GM12878 (cell line): ENCODE results near the gene SRCIN1. TPM values are rescaled to one million over a fixed set of nuclear protein-coding genes. Genes with fewer than 3 reads are reported as not detected.
"Not testable (repeated sequence)": the region's sequence is repeated elsewhere in the genome, so short reads cannot be mapped to it uniquely, and the experiment has no call there.

ENCODE experiments used
- ATAC-seq: fragments of 200-7000 bp; cut with Tn5 transposase; 3 replicates; pipeline ENCODE4 v1.9.1; 2020; ENCODE audit warnings: mild to moderate bottlenecking, moderate library complexity
- BruUV-seq: library from RNA; stranded (reverse); fragments of 400-500 nt; replicated peaks from 2 replicates; lab custom pipeline; 2021; lab: Mats Ljungman, UMichigan
- CTCF ChIA-PET: fragments of 300-600 bp; sonication (Branson Sonifier 250); formaldehyde crosslinking; extraction: SDS; loops from one replicate; lab custom pipeline; 2021; ENCODE audit warnings: inconsistent platforms; lab: Yijun Ruan, JAX
- POLR2A ChIA-PET: fragments of 350-600 bp; formaldehyde crosslinking; extraction: SDS; loops from one replicate; lab custom pipeline; 2021; ENCODE audit warnings: inconsistent platforms; lab: Charles Lee
- RAD21 ChIA-PET: fragments of 300-600 bp; sonication (Branson Sonifier 250); formaldehyde crosslinking; loops from one replicate; lab custom pipeline; 2023; ENCODE audit warnings: antibody characterized with exemption; ENCODE audit not compliant: unreplicated experiment; lab: Charles Lee
- SMC1A ChIA-PET: fragments of 300-600 bp; sonication (Branson Sonifier 250); formaldehyde crosslinking; loops from one replicate; lab custom pipeline; 2023; ENCODE audit not compliant: unreplicated experiment, uncharacterized antibody; lab: Charles Lee
- DNase-seq: peaks from one replicate; pipeline ENCODE4 v3.0.0-alpha.2; 2011; ENCODE audit warnings: low read depth, low spot score
- FAIRE-seq: peaks from 3 replicates; lab custom pipeline; 2011; peaks lifted over from hg19 to GRCh38; lab: Jason Lieb, UNC
- H2AFZ ChIP-seq: 2 replicates; pipeline ENCODE4 v1.6.0; 2011; ENCODE audit warnings: low read depth, low read length, control low read depth; ENCODE audit not compliant: control insufficient read depth
- H3K27ac ChIP-seq: 2 replicates; pipeline ENCODE4 v1.5.1; 2011; ENCODE audit warnings: control low read depth; ENCODE audit not compliant: control insufficient read depth, insufficient read depth
- H3K27me3 ChIP-seq, 2 experiments: replicated peaks in 1 of 2; 2 replicates each; pipeline versions ENCODE4 v1.6.0 to v1.6.1; 2011; ENCODE audit warnings: low read length in 1 of 2; ENCODE audit not compliant: control insufficient read depth in 2 of 2, insufficient read depth in 2 of 2
- H3K36me3 ChIP-seq, 2 experiments: 2 replicates each; pipeline ENCODE4 v1.5.1; 2011; ENCODE audit warnings: low read length in 1 of 2; ENCODE audit not compliant: control insufficient read depth in 2 of 2, insufficient read depth in 2 of 2
- H3K4me1 ChIP-seq: 2 replicates; pipeline ENCODE4 v1.6.1; 2011; ENCODE audit warnings: mild to moderate bottlenecking, low read length, moderate library complexity, mixed read lengths; ENCODE audit not compliant: control insufficient read depth, insufficient read depth
- H3K4me2 ChIP-seq: 2 replicates; pipeline ENCODE4 v1.6.0; 2011; ENCODE audit warnings: control low read depth; ENCODE audit not compliant: control insufficient read depth, insufficient read depth
- H3K4me3 ChIP-seq: fragments of 200-600 bp; sonication (generic); 2 replicates; pipeline ENCODE4 v1.5.1; 2016
- H3K79me2 ChIP-seq: 2 replicates; pipeline ENCODE4 v1.6.0; 2011; ENCODE audit warnings: low read length; ENCODE audit not compliant: control insufficient read depth, insufficient read depth
- H3K9ac ChIP-seq: 2 replicates; pipeline ENCODE4 v1.8.0; 2011; ENCODE audit warnings: low read length, control low read depth, mixed read lengths; ENCODE audit not compliant: control insufficient read depth, insufficient read depth
- H3K9me3 ChIP-seq: replicated peaks from 3 replicates; pipeline ENCODE4 v1.5.1; 2011; ENCODE audit warnings: mild to moderate bottlenecking, low read length; ENCODE audit not compliant: control insufficient read depth, insufficient read depth
- H4K20me1 ChIP-seq: 2 replicates; pipeline ENCODE4 v1.6.0; 2011; ENCODE audit not compliant: control insufficient read depth, insufficient read depth
- POU2F2 ChIP-seq: IDR thresholded peaks from 3 replicates; pipeline ENCODE4 v1.6.1; 2011; ENCODE audit warnings: low read depth, mild to moderate bottlenecking, low read length, borderline replicate concordance
- USF2 ChIP-seq: IDR thresholded peaks from 2 replicates; pipeline ENCODE4 v1.6.1; 2011; ENCODE audit warnings: low read depth, low read length, improper control_type of control experiment, borderline replicate concordance
- WGBS: methylation state at CpG from one replicate; pipeline ENCODE4 v1.1.6; 2016; ENCODE audit warnings: low lambda C conversion rate; ENCODE audit not compliant: insufficient replicate concordance, insufficient coverage; ENCODE audit errors: missing lambda C conversion rate; 5-methylcytosine and 5-hydroxymethylcytosine counted together
- in situ Hi-C: fragments of 300-500 bp; cut with MboI; formaldehyde crosslinking; loops from 9 replicates; pipeline ENCODE4 v1.14.3; 2018; ENCODE audit warnings: mixed read lengths
- intact Hi-C: fragments of 100-400 bp; cut with micrococcal nuclease; formaldehyde crosslinking; loops from one replicate; pipeline ENCODE4 v1.14.2; 2022; ENCODE audit not compliant: unreplicated experiment
- polyA plus RNA-seq, 11 experiments: library from polyadenylated mRNA; depleted of rRNA in 4 of 11; unstranded in 6 of 11; stranded (reverse) in 5 of 11; fragments of >200 nt; fragmentation: Nextera tagmentation in 4 of 11; fragmentation: Illumina TruSeq in 1 of 11; extraction: Ambion mirVana in 4 of 11; extraction: Trizol in 1 of 11; gene quantifications; 1 replicate in 1 of 11; 2 replicates in 10 of 11; pipeline versions ENCODE4 v1.2.1 to v1.2.3, GENCODE V29; 2011 to 2016; ENCODE audit warnings: inconsistent platforms in 2 of 11, missing spikeins in 2 of 11, low read depth in 1 of 11
- total RNA-seq, 4 experiments: library from RNA; depleted of rRNA in 3 of 4; stranded (reverse); fragments of >200 nt in 3 of 4; fragmentation: Illumina TruSeq in 1 of 4; extraction: Trizol in 1 of 4; gene quantifications; 2 replicates each; pipeline versions ENCODE4 v1.2.1 to v1.2.3, GENCODE V29; 2013 to 2021

Gene SRCIN1
- total and polyA plus RNA-seq, 10 of the 15 experiments (the other 5 are each of a cell fraction or from before 2014, with no cell fraction given): under 0.01 to 0.74 (median 0.20) TPM; not detected in 3

- peak overlapping the region; percentile 41; the same call in 1 of the 2 replicates for H3K9ac ChIP-seq
- ChIA-PET CTCF (interaction anchor here (0.7 to 7.0 kb wide), 11 partner anchors 10 to 168 kb away, joined by 3 to 63 read pairs (median 5); partner anchors contain the start of gene SRCIN1), POLR2A (interaction anchor here (0.6 to 2.9 kb wide), 7 partner anchors 10 to 397 kb away, joined by 3 to 19 read pairs (median 3); no protein-coding TSS in a partner anchor), RAD21 (interaction anchor here (0.9 to 3.7 kb wide), 13 partner anchors 10 to 95 kb away, joined by 3 to 28 read pairs (median 5); no protein-coding TSS in a partner anchor), SMC1A (interaction anchor here (0.7 to 3.2 kb wide), 11 partner anchors 10 to 94 kb away, joined by 3 to 29 read pairs (median 7); no protein-coding TSS in a partner anchor)
- H2AFZ ChIP-seq: peak overlapping the region; percentile 13
- no TSS peak for BruUV-seq
- no peak overlapping the region for H3K4me3 ChIP-seq
- 100% methylated on average over 1 of the region's 1 CpG for WGBS
- no peak for FAIRE-seq
- in situ Hi-C loops: no loop called here
- H3K79me2 ChIP-seq: no peaks in the 10 kb centered on the region
- TF ChIP-seq POU2F2: peak; percentile 65; the same call in 1 of the 3 replicates
- no peak for TF ChIP-seq USF2
- H3K4me2 ChIP-seq: peak overlapping the region; percentile 48; the same call in 1 of the 2 replicates
- no peaks in the 10 kb centered on the region for H3K9me3 ChIP-seq
- H3K27me3 ChIP-seq: no peaks in the 10 kb centered on the region
- no peaks in the 10 kb centered on the region for H4K20me1 ChIP-seq
- intact Hi-C loops: no loop called here
- H3K27ac ChIP-seq: peak overlapping the region; percentile 87
- peak; percentile 2; the same call in 2 of the 3 replicates for ATAC-seq
- no peaks in the 10 kb centered on the region for H3K36me3 ChIP-seq
- DNase-seq: no peak
- H3K4me1 ChIP-seq: peaks cover 51% of the 10 kb centered on the region
These were observed 47.5 kb upstream of the SRCIN1 start for GRCh38 chr17:38653230-38653629.

- H4K20me1 ChIP-seq, H3K79me2 ChIP-seq, H2AFZ ChIP-seq, H3K4me3 ChIP-seq, H3K27me3 ChIP-seq, H3K9ac ChIP-seq, ATAC-seq, H3K36me3 ChIP-seq, in situ Hi-C loops, H3K9me3 ChIP-seq, intact Hi-C loops, H3K27ac ChIP-seq, H3K4me2 ChIP-seq, FAIRE-seq, DNase-seq, BruUV-seq: not testable (repeated sequence)
- SMC1A ChIA-PET: interaction anchor here (0.5 to 0.7 kb wide), 3 partner anchors 22 to 343 kb away, joined by 3 to 4 read pairs (median 3); no protein-coding TSS in a partner anchor
- peaks cover 34% of the 10 kb centered on the region for H3K4me1 ChIP-seq
- RAD21 ChIA-PET: interaction anchor here (0.8 to 1.1 kb wide), 2 partner anchors 43 to 66 kb away, joined by 3 to 4 read pairs; no protein-coding TSS in a partner anchor
- POLR2A ChIA-PET: interaction anchor here (0.7 kb wide), 3 partner anchors 25 to 843 kb away, joined by 3 to 8 read pairs (median 6); no protein-coding TSS in a partner anchor
- 87% methylated on average over 11 of the region's 11 CpGs for WGBS
- CTCF ChIA-PET: interaction anchor here (0.7 to 7.0 kb wide), 7 partner anchors 8 to 321 kb away, joined by 3 to 63 read pairs (median 4); no protein-coding TSS in a partner anchor
These were observed 45.0 kb upstream of the SRCIN1 start for GRCh38 chr17:38650653-38651173.
